COLO668 (cell line): ENCODE measurements around the gene CCDC14.
"Not testable (repeated sequence)": the region's sequence is repeated elsewhere in the genome, so short reads cannot be mapped to it uniquely, and the experiment has no call there.

Experiments used
- DNase-seq: peaks from one replicate; lab custom pipeline; 2025; ENCODE audit not compliant: unreplicated experiment; lab: John Stamatoyannopoulos, UW

The CCDC14 gene

GRCh38 chr3:123964793-123965192, 3.8 kb upstream of the CCDC14 start:
- DNase-seq, result not testable (repeated sequence)

- DNase-seq, result no peak
Measured at GRCh38 chr3:123961508-123961856, 453 bp upstream of the CCDC14 start.

GRCh38 chr3:123953735-123954134, 7.3 kb downstream of the CCDC14 start:
- DNase-seq, result peak; percentile 41

GRCh38 chr3:123952844-123953520, 8.0 kb downstream of the CCDC14 start:
- DNase-seq, result no peak

- DNase-seq, result peak; percentile 19
Measured at GRCh38 chr3:123951522-123952447, 9.2 kb downstream of the CCDC14 start.

- no peak for DNase-seq
Measured at GRCh38 chr3:123949641-123950040, 11.4 kb downstream of the CCDC14 start.

- no peak for DNase-seq
Measured at GRCh38 chr3:123948449-123948848, 12.6 kb downstream of the CCDC14 start.

GRCh38 chr3:123947482-123947881, 13.5 kb downstream of the CCDC14 start:
- no peak for DNase-seq

GRCh38 chr3:123941542-123941941, 19.5 kb downstream of the CCDC14 start:
- DNase-seq, result no peak

GRCh38 chr3:123941121-123941520, 19.9 kb downstream of the CCDC14 start:
- no peak for DNase-seq

GRCh38 chr3:123939706-123940105, 21.3 kb downstream of the CCDC14 start:
- DNase-seq, result no peak

GRCh38 chr3:123936400-123936799, 24.6 kb downstream of the CCDC14 start:
- DNase-seq, result no peak

- no peak for DNase-seq
Measured at GRCh38 chr3:123935830-123936229, 25.2 kb downstream of the CCDC14 start.

GRCh38 chr3:123934250-123934649, 26.8 kb downstream of the CCDC14 start:
- DNase-seq, result no peak

- no peak for DNase-seq
Measured at GRCh38 chr3:123930445-123930844, 30.6 kb downstream of the CCDC14 start.

GRCh38 chr3:123929325-123929724, 31.7 kb downstream of the CCDC14 start:
- DNase-seq, result no peak

- DNase-seq, result no peak
Measured at GRCh38 chr3:123926396-123926795, 34.6 kb downstream of the CCDC14 start.

- no peak for DNase-seq
Measured at GRCh38 chr3:123920868-123921267, 40.2 kb downstream of the CCDC14 start.

GRCh38 chr3:123920383-123920782, 40.6 kb downstream of the CCDC14 start:
- no peak for DNase-seq

- DNase-seq, result no peak
Measured at GRCh38 chr3:123919353-123919752, 41.7 kb downstream of the CCDC14 start.

- DNase-seq, result no peak
Measured at GRCh38 chr3:123914829-123915228, 46.2 kb downstream of the CCDC14 start.

- DNase-seq, result no peak
Measured at GRCh38 chr3:123909785-123910184, 51.2 kb downstream of the CCDC14 start.
